HEK293T (cell line): ENCODE results near the gene SLC12A5.

Source experiments
- CTCF ChIA-PET: fragments of 350-600 bp; formaldehyde crosslinking; extraction: SDS; loops from one replicate; lab custom pipeline; 2021; ENCODE audit warnings: antibody characterized with exemption, inconsistent platforms; lab: Yijun Ruan, JAX
- POLR2A ChIA-PET: fragments of 350-600 bp; formaldehyde crosslinking; extraction: SDS; loops from one replicate; lab custom pipeline; 2020; ENCODE audit warnings: antibody characterized with exemption, inconsistent platforms; lab: Yijun Ruan, JAX
- DNase-seq: peaks from one replicate; pipeline ENCODE4 v3.0.0; 2012; ENCODE audit warnings: mixed read lengths; ENCODE audit errors: extremely low spot score
- ARNT ChIP-seq: fragments of 450-650 bp; IDR thresholded peaks from 2 replicates; pipeline ENCODE4 v1.6.1; 2017; ENCODE audit warnings: mild to moderate bottlenecking
- BHLHE40 ChIP-seq: fragments of 450-650 bp; IDR thresholded peaks from 2 replicates; pipeline ENCODE4 v1.6.1; 2016; ENCODE audit warnings: mild to moderate bottlenecking, moderate library complexity, borderline replicate concordance
- CTBP1 ChIP-seq: fragments of 450-650 bp; IDR thresholded peaks from 2 replicates; pipeline ENCODE4 v1.6.1; 2016; ENCODE audit warnings: borderline replicate concordance
- ELF4 ChIP-seq: fragments of 450-650 bp; IDR thresholded peaks from 2 replicates; pipeline ENCODE4 v1.6.1; 2017; ENCODE audit warnings: antibody characterized with exemption
- FOXA1 ChIP-seq: fragments of 450-650 bp; IDR thresholded peaks from 2 replicates; pipeline ENCODE4 v1.6.1; 2016; ENCODE audit warnings: mild to moderate bottlenecking
- FOXK2 ChIP-seq: fragments of 450-650 bp; IDR thresholded peaks from 2 replicates; pipeline ENCODE4 v1.6.1; 2016; ENCODE audit warnings: mild to moderate bottlenecking
- FOXM1 ChIP-seq: fragments of 450-650 bp; IDR thresholded peaks from 2 replicates; pipeline ENCODE4 v1.6.1; 2017; ENCODE audit warnings: mild to moderate bottlenecking, borderline replicate concordance
- HDGF ChIP-seq: fragments of 450-650 bp; IDR thresholded peaks from 2 replicates; pipeline ENCODE4 v1.6.1; 2017; ENCODE audit warnings: antibody characterized with exemption, borderline replicate concordance
- L3MBTL2 ChIP-seq: fragments of 450-650 bp; conservative IDR thresholded peaks from 2 replicates; pipeline ENCODE4 v1.6.1; 2016; ENCODE audit warnings: mild to moderate bottlenecking
- LEF1 ChIP-seq: fragments of 450-650 bp; IDR thresholded peaks from 2 replicates; pipeline ENCODE4 v1.6.1; 2017; ENCODE audit warnings: mild to moderate bottlenecking, borderline replicate concordance
- NFRKB ChIP-seq: fragments of 450-650 bp; IDR thresholded peaks from 2 replicates; pipeline ENCODE4 v1.6.1; 2016; ENCODE audit warnings: mild to moderate bottlenecking, moderate library complexity
- SP1 ChIP-seq: fragments of 450-650 bp; IDR thresholded peaks from 2 replicates; pipeline ENCODE4 v1.6.1; 2017
- SUZ12 ChIP-seq: fragments of 450-650 bp; IDR thresholded peaks from 2 replicates; pipeline ENCODE4 v1.6.1; 2016; ENCODE audit warnings: mild to moderate bottlenecking
- TARDBP ChIP-seq: fragments of 450-650 bp; IDR thresholded peaks from 2 replicates; pipeline ENCODE4 v1.6.1; 2016
- ZNF384 ChIP-seq: fragments of 450-650 bp; IDR thresholded peaks from 2 replicates; pipeline ENCODE4 v1.6.1; 2016
- TF ChIP-seq, protein P1 (sequence below): fragments of 450-650 bp; IDR thresholded peaks from 2 replicates; pipeline ENCODE4 v1.6.1; 2016

SLC12A5 gene

DNA sequence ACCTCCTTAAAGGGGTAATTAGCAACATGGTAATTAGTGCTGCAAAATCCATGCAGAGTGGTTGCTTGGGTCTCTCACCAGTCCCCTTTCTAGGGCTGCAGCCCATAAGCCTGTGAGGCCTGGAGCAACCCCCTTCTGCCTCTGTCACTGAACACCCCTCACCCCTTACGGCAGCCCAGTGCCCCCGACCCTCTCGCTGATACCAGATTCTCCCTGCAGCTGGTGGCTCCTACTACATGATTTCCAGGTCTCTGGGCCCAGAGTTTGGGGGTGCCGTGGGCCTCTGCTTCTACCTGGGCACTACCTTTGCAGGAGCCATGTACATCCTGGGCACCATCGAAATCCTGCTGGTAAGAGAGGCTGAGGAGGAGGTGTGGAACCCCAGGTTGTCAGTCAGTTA is 8.0 kb downstream of the SLC12A5 start:
- ChIA-PET POLR2A (no interaction called here), CTCF (no interaction called here)
- DNase-seq: no peak
- no peak for TF ChIP-seq SUZ12
- no peak for TF ChIP-seq TARDBP
- no peak for TF ChIP-seq NFRKB

DNA sequence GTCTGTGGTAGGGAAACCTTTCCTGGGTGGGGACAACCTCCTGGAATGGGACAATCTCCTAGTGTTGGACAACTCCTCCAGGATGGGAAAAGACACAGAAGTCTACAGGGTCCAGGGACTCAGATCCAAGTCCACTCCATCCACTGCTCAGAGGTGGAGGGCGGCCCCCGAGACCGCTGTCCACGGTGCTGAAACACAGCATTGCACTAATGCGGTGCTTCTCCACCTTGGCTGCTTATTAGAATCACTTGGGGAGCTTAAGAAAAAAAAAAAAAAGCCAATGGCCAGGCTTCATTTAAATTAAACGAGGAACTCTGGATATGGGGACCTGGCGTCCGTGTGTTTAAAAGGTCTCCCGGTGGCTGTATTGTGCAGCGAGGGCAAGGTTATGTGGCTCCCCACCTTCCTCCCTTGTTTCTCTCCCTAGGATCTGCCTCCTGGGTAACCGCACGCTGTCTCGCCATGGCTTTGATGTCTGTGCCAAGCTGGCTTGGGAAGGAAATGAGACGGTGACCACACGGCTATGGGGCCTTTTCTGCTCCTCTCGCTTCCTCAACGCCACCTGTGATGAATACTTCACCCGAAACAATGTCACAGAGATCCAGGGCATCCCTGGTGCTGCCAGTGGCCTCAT is 12.0 kb downstream of the SLC12A5 start:
- TF ChIP-seq FOXK2: no peak
- no peak for TF ChIP-seq LEF1
- no peak for TF ChIP-seq ZNF384
- no peak for TF ChIP-seq NFRKB
- no peak for TF ChIP-seq ELF4
- no peak for TF ChIP-seq TARDBP
- no peak for TF ChIP-seq FOXM1
- TF ChIP-seq, protein P1, sequence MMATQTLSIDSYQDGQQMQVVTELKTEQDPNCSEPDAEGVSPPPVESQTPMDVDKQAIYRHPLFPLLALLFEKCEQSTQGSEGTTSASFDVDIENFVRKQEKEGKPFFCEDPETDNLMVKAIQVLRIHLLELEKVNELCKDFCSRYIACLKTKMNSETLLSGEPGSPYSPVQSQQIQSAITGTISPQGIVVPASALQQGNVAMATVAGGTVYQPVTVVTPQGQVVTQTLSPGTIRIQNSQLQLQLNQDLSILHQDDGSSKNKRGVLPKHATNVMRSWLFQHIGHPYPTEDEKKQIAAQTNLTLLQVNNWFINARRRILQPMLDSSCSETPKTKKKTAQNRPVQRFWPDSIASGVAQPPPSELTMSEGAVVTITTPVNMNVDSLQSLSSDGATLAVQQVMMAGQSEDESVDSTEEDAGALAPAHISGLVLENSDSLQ: no peak
- no peak for TF ChIP-seq SP1
- no peak for TF ChIP-seq HDGF
- no peak for TF ChIP-seq L3MBTL2
- no peak for TF ChIP-seq BHLHE40
- TF ChIP-seq ARNT: no peak
- TF ChIP-seq SUZ12: no peak
- no peak for TF ChIP-seq CTBP1
- ChIA-PET CTCF (interaction anchor here (0.6 kb wide), 1 partner anchor 148 kb away, joined by 4 read pairs; no protein-coding TSS in a partner anchor), POLR2A (no interaction called here)
- DNase-seq: peak; percentile 69

DNA sequence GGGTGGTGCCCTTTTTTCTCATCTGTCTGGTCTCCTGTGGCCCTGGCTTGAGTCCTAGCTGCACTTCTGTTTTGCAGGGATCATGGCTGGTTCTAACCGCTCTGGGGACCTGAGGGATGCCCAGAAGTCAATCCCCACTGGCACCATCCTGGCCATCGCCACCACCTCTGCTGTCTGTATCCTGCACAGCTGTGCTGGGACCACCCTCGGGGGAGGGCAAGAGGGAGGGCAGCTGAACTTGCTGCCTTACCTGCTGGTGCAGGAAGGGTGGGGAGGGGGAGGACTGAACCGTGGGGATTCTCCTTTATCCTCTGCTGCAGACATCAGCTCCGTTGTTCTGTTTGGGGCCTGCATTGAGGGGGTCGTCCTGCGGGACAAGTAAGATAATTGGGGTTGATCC is 14.5 kb downstream of the SLC12A5 start:
- ChIA-PET CTCF (no interaction called here), POLR2A (no interaction called here)
- DNase-seq: no peak
- TF ChIP-seq L3MBTL2: no peak

DNA sequence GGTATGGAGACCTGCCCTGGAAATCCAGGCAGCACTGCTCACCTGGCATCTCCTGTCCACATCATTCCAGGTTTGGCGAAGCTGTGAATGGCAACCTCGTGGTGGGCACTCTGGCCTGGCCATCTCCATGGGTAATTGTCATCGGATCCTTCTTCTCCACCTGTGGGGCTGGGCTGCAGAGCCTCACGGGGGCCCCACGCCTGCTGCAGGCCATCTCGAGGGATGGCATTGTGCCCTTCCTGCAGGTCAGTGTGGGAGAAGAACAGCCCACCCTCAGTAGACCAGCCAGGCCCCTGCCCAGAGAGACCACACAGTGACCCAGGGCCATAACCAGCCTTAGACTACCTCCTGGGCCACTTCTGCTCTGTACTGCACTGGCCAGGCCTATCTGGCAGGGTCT is 15.9 kb downstream of the SLC12A5 start:
- DNase-seq: no peak
- CTCF ChIA-PET: no interaction called here
- POLR2A ChIA-PET: no interaction called here
- no peak for TF ChIP-seq SP1
- TF ChIP-seq ZNF384: no peak
- no peak for TF ChIP-seq FOXM1
- TF ChIP-seq SUZ12: no peak
- no peak for TF ChIP-seq NFRKB
- no peak for TF ChIP-seq BHLHE40
- no peak for TF ChIP-seq L3MBTL2
- TF ChIP-seq CTBP1: no peak
- TF ChIP-seq FOXA1: no peak
- no peak for TF ChIP-seq ARNT

DNA sequence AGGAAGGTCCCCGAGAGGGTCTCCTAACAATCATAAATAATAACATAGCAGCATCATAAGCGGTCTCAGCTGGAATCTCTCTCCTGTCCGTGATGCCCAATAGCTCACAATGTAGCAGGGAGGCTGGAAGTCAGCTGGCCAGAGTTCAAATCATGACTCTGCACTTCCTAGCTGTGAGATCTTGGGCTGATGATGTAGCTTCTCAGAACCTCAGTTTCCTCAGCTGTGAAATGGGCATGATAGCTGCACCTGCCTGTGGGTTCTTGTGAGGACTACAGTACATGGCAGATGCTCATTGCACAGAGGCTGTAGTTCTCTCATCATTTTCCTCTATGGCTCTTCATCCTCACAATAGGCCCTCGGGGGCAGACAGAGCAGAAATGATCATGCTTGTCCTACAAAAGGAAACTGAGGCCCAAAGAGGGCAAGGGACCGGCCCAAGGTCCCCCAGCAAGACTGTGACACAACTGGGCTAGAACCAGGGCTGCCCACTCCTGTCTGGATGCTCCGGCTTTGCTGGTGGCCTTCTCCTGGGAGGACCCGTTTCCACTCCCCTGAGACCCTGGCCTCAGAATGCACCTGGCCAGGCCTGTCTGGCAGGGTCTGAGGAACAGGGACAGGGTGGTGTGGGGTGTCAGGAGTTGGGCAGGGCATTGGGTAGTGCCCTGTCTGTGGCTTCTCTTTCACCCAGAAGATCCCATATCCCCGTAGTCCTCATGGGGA is 17.7 kb downstream of the SLC12A5 start:
- TF ChIP-seq, protein P1: no peak
- CTCF ChIA-PET: interaction anchor here (0.7 kb wide), 1 partner anchor 24 kb away, joined by 3 read pairs; no protein-coding TSS in a partner anchor
- POLR2A ChIA-PET: no interaction called here
- no peak for DNase-seq

DNA sequence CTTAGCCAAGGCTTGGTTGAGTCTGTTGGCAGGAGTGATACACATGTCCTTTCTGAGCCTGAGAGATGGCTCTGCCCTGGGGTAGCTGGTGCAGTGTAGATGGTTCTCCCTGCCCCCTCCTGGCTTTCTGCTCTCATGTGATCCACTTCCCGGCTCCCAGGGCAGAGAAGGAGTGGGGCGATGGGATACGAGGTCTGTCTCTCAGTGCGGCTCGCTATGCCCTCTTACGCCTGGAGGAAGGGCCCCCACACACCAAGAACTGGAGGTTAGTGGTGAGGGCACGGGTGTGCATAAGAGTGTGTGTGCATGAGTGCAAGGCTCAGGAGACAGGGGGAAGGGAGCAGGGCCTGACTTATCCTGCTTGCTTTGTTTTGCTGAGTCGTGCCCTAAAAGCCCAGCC is 18.8 kb downstream of the SLC12A5 start:
- no peak for DNase-seq
- TF ChIP-seq ELF4: no peak
- no peak for TF ChIP-seq ZNF384
- no peak for TF ChIP-seq CTBP1
- CTCF ChIA-PET: no interaction called here
- POLR2A ChIA-PET: no interaction called here

DNA sequence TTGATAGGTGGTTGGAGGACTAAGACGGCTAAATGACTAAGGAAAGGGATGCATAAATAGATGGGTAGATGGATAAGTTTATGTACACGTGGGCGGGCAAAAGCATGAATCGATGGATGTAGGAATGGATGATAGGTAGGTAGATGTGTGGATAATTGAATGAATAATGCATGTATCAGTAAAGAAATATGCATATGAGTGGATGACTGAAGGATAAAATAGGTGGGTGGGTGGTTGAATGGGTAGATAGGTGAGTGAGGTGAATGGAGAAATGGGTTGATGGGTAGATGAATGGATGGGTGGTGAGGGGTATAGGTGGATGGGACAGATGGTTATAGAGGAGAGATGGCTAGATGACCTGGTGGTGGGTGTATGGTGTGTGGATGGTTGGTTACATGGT is 20.2 kb downstream of the SLC12A5 start:
- POLR2A ChIA-PET: no interaction called here
- no peak for DNase-seq
- CTCF ChIA-PET: no interaction called here
- TF ChIP-seq ARNT: no peak
- TF ChIP-seq FOXA1: no peak
- no peak for TF ChIP-seq FOXK2
- TF ChIP-seq L3MBTL2: no peak
- no peak for TF ChIP-seq BHLHE40
- TF ChIP-seq NFRKB: no peak
- TF ChIP-seq ZNF384: no peak
- TF ChIP-seq TARDBP: no peak
- TF ChIP-seq LEF1: no peak

DNA sequence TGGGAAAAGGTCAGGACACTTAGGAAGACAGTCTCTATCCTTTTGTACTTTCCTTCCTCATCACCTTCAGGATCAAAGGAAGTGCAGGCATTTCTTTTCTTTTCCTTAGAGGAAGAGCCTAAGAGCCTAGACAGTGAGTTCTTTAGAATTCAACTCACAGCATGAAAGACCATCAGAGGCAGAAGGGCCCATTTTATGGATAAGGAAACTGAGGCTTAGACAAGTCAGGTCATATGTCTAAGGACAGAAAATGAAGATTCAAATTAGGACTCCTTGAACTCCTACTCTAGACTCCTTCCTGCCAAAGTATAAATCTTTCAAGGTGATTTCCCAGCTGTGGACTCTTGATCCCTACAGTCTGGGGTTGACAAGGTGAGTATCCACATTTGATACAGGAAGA is 20.8 kb downstream of the SLC12A5 start:
- TF ChIP-seq CTBP1: no peak
- ChIA-PET CTCF (no interaction called here), POLR2A (no interaction called here)
- DNase-seq: no peak
